Activated CD4-positive, alpha-beta T cell treated with anti-CD3 and anti-CD28 coated beads for 36 hours (primary cell): ENCODE data around the gene ANGPTL5. TPM values are rescaled to one million over a fixed set of nuclear protein-coding genes. Genes with fewer than 3 reads are reported as not detected.
"Not testable (repeated sequence)": the region's sequence is repeated elsewhere in the genome, so short reads cannot be mapped to it uniquely, and the experiment has no call there.

Source experiments
- ATAC-seq: fragments of 200-7000 bp; cut with Tn5 transposase; one replicate; pipeline ENCODE4 v1.10.0; 2021; ENCODE audit warnings: mild to moderate bottlenecking, moderate library complexity
- CTCF ChIA-PET: fragments of 350-600 bp; sonication (Branson Sonifier 250); formaldehyde crosslinking; loops from one replicate; lab custom pipeline; 2021; ENCODE audit warnings: antibody characterized with exemption; lab: Charles Lee
- POLR2A ChIA-PET: fragments of 350-600 bp; sonication (Branson Sonifier 250); formaldehyde crosslinking; loops from one replicate; lab custom pipeline; 2021; ENCODE audit warnings: antibody characterized with exemption, inconsistent platforms; lab: Charles Lee
- DNase-seq: peaks from one replicate; pipeline ENCODE4 v3.0.0-alpha.2; 2020
- H3K27ac Mint-ChIP-seq: one replicate; pipeline ENCODE4 v1.8.0; 2021; ENCODE audit warnings: mixed read lengths
- H3K27me3 Mint-ChIP-seq: one replicate; pipeline ENCODE4 v1.8.0; 2021; ENCODE audit warnings: mixed read lengths
- H3K36me3 Mint-ChIP-seq: one replicate; pipeline ENCODE4 v1.8.0; 2021; ENCODE audit warnings: low read depth, mixed read lengths
- H3K4me1 Mint-ChIP-seq: one replicate; pipeline ENCODE4 v1.8.0; 2021; ENCODE audit warnings: mixed read lengths
- H3K4me3 Mint-ChIP-seq: one replicate; pipeline ENCODE4 v1.8.0; 2021; ENCODE audit warnings: mild to moderate bottlenecking, moderate library complexity, mixed read lengths
- H3K9me3 Mint-ChIP-seq: one replicate; pipeline ENCODE4 v1.8.0; 2021; ENCODE audit warnings: low read depth, mixed read lengths
- intact Hi-C, 2 experiments: fragments of 100-400 bp; cut with DNase I in 1 of 2; cut with micrococcal nuclease in 1 of 2; formaldehyde crosslinking; loops; one replicate each; pipeline versions ENCODE4 v1.14.2 to v1.15.1; 2022 to 2024; cut with DNase I, micrococcal nuclease
- total RNA-seq, 2 experiments: library from RNA; stranded (reverse); gene quantifications; one replicate each; pipeline ENCODE4 v1.2.3, GENCODE V29; 2021

ANGPTL5 gene
- not detected for total RNA-seq

DNA sequence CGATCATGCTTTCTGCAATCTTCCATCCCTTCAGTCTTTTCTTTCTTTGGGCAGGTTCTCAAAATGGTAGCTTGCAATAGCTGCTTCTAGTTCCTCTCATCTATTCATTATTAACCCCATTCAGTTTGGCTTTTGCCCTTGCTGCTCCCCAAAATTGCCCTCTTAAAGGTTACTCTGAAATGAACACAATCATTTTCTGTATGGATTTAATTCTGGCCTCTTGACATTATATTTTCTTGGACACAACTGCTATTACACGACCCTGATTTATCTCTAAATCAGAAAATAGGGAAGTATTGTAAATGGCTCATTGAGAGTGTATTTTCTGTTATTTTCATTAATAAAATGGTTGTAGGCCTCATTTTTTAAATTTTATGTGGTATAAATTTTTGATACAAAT is at the start of gene ANGPTL5:
ANGPTL5 (minus strand) TSS at position 101 of the 400 bp plus-strand sequence. CDS start 8,613 bp downstream, outside the sequence.
- intact Hi-C loops, result loop anchor here (5.0 to 10.0 kb wide), 2 partner anchors 88 to 91 kb away; no protein-coding TSS in a partner anchor
- CTCF ChIA-PET, result interaction anchor here (1.0 kb wide), 2 partner anchors 12 to 91 kb away, joined by 3 to 4 read pairs; no protein-coding TSS in a partner anchor
- Mint-ChIP-seq H3K9me3 (no peaks in the 10 kb centered on the region), H3K27me3 (no peaks in the 10 kb centered on the region), H3K4me3 (peak within 1 kb of the TSS; percentile 86), H3K36me3 (no peaks in the 10 kb centered on the region), H3K4me1 (peaks cover 16% of the 10 kb centered on the region), H3K27ac (peak within 1 kb of the TSS; percentile 86)
- no peak for DNase-seq
- no peak for ATAC-seq
- POLR2A ChIA-PET, result no interaction called here

DNA sequence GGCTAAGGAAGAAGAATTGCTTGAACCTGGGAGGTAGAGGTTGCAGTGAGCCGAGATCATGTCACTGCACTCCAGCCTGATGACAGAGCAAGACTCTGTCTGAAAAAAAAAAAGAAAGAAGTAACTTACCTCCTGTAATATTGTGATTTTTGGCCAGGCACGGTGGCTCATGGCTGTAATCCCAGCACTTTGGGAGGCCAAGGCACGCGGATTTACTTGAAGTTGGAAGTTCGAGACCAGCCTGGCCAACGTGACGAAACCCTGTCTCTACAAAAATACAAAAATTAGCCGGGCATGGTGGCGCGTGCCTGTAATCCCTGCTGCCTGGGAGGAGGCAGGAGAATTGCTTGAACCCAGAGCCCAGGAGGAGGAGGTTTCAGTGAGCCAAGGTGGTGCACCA is 47.9 kb upstream of the ANGPTL5 start:
- POLR2A ChIA-PET, ATAC-seq: not testable (repeated sequence)

DNA sequence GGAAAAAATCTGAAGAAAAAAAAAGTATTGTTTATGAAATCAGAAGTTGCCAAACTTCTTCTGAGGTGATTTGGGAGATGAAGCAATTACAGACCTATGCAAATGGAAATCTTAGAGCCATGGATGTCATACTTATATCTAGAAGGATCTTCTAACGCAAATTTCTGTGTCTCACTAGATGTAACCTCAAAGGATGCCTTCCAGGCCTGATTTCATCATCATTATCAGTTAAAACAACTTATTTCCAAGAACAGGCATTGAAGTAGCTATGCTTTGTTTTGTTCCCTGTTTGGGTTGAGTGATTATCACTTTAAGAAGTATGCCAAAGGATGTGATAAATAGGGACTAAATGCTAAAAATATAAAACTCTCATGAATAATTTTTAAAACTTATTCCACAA is 43.9 kb upstream of the ANGPTL5 start:
- H3K9me3 Mint-ChIP-seq, result peaks cover 2% of the 10 kb centered on the region
- H3K4me3 Mint-ChIP-seq, result no peak overlapping the region
- peaks cover 4% of the 10 kb centered on the region for H3K36me3 Mint-ChIP-seq
- intact Hi-C loops, result no loop called here
- H3K4me1 Mint-ChIP-seq, result no peaks in the 10 kb centered on the region
- ChIA-PET CTCF (no interaction called here), POLR2A (no interaction called here)
- no peak for ATAC-seq
- H3K27ac Mint-ChIP-seq, result no peak overlapping the region
- DNase-seq, result no peak
- no peaks in the 10 kb centered on the region for H3K27me3 Mint-ChIP-seq

More for the DNA sequence above, 47.9 kb upstream of the ANGPTL5 start:
- H3K4me1 Mint-ChIP-seq, intact Hi-C loops, H3K36me3 Mint-ChIP-seq, CTCF ChIA-PET, DNase-seq, H3K4me3 Mint-ChIP-seq, H3K9me3 Mint-ChIP-seq, H3K27ac Mint-ChIP-seq, H3K27me3 Mint-ChIP-seq: not testable (repeated sequence)

DNA sequence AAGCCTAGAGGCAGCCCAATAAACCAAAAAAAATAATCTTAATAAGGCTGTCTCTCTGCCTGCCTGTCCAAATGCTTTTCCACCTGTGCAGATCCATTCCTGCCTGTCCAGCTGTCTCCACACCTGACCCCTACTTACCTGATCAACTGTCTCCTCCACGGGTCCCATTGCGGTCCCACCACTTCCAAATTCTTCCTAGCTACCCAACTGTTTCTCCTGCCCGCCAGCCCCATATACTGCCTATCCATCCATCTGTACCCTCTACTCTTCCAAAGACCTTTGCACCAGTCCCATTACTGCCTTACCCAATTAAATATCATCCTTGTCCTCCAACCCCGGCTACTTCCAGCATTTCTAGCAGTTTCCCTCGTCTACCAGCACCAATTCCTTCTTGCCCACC is 39.4 kb upstream of the ANGPTL5 start:
- Mint-ChIP-seq H3K4me1 (no peaks in the 10 kb centered on the region), H3K36me3 (peaks cover 4% of the 10 kb centered on the region), H3K27ac (no peak overlapping the region), H3K27me3 (no peaks in the 10 kb centered on the region), H3K4me3 (no peak overlapping the region), H3K9me3 (peaks cover 2% of the 10 kb centered on the region)
- POLR2A ChIA-PET, result no interaction called here
- ATAC-seq, result no peak
- intact Hi-C loops, result no loop called here
- no peak for DNase-seq
- CTCF ChIA-PET, result no interaction called here

DNA sequence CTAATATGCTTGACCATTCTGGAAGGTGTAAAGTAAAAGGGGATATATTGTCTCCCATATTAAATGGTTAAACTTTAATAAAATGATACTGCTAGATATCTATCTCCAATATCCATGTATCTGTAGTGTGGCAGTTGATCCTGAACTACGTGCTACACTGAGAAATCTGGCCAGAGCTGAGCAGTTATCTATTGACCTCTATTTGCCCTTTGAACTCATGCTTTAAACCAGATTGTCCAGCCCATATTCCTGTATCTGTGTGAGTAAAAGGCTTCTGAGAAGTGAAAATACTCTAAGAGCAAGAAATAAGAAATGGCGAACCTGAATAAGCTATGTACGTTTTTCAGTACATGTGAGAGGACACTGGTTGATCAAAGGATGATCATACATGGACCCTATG is 39.0 kb upstream of the ANGPTL5 start:
- Mint-ChIP-seq H3K9me3 (peaks cover 2% of the 10 kb centered on the region), H3K4me1 (no peaks in the 10 kb centered on the region), H3K36me3 (peaks cover 4% of the 10 kb centered on the region), H3K27ac (no peak overlapping the region), H3K27me3 (no peaks in the 10 kb centered on the region), H3K4me3 (no peak overlapping the region)
- POLR2A ChIA-PET, result no interaction called here
- no peak for DNase-seq
- no peak for ATAC-seq
- intact Hi-C loops, result no loop called here
- CTCF ChIA-PET, result no interaction called here

DNA sequence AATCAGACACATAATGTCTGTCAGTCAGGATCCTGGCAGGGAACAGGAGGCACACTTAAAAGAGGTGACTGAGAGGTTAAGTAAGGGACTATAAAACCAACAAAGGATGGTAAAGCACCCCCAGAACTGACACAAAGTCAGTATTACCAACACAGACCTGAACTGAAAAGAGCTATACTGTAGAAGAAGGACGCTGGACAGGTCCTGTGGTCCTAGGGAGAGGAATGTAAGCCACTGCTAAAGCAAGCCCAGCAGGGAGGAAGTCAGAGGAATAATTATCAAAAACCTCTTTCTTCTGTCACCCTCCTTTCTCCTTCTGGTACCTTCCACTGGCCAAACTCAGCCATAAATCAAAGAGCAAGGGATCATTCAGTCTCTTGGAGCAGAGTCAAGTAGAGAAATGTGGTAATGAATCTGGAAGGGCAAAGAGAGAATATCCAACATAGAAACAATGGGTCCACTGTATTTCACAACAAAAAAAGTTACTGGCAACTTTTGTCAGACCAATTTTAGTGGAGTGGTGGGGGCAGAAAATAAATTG is 33.4 kb upstream of the ANGPTL5 start:
- Mint-ChIP-seq H3K9me3 (no peaks in the 10 kb centered on the region), H3K27me3 (no peaks in the 10 kb centered on the region), H3K27ac (no peak overlapping the region), H3K4me3 (no peak overlapping the region), H3K36me3 (peaks cover 3% of the 10 kb centered on the region), H3K4me1 (no peaks in the 10 kb centered on the region)
- DNase-seq (no peak), ATAC-seq (no peak)
- intact Hi-C loops, result no loop called here
- POLR2A ChIA-PET, result no interaction called here
- CTCF ChIA-PET, result no interaction called here

DNA sequence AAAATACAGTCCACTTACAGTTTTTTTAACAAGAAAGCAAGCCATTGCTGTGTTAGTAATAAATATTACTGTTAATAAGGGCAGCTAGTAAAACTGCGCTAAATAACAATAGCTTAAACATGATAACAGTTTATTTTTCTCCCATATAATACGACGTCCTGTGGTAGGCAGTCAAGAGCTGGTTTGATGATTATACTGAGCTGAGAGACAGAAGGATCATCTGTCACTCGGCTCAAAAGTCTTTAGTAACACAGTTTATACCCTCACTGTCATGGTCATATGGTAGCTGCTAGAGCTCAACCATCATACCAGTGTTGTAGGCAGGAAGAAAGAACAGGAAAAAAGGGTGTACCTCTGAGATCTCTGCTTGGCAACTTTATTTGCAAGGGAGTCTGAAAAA is 29.1 kb upstream of the ANGPTL5 start:
- POLR2A ChIA-PET, result no interaction called here
- Mint-ChIP-seq H3K36me3 (peaks cover 3% of the 10 kb centered on the region), H3K4me1 (no peaks in the 10 kb centered on the region), H3K27me3 (no peaks in the 10 kb centered on the region), H3K27ac (no peak overlapping the region), H3K9me3 (no peaks in the 10 kb centered on the region), H3K4me3 (no peak overlapping the region)
- intact Hi-C loops, result no loop called here
- CTCF ChIA-PET, result interaction anchor here (1.0 to 1.7 kb wide), 3 partner anchors 13 to 25 kb away, joined by 3 read pairs; no protein-coding TSS in a partner anchor
- DNase-seq, result no peak
- ATAC-seq, result no peak

DNA sequence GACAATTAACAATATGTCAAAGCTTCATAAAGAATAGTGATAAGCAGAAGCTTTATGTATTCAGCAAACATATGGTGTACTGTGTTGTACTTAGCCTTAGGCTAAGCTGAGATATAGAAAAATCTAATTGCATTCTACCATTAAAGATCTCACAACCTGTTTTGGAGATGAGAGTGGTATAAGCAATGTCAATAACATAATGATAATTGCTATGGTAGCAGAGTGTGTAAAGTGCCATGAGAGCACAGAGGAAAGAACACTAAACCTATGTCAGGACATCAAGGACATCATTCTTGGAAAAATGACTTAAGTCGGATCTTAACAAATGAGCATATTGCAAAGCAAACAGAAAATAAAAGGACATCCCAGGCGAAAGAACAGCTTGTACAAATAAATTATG is 28.6 kb upstream of the ANGPTL5 start:
- intact Hi-C loops, result no loop called here
- H3K27ac Mint-ChIP-seq, result no peak overlapping the region
- CTCF ChIA-PET, result interaction anchor here (1.2 kb wide), 1 partner anchor 12 kb away, joined by 3 read pairs; no protein-coding TSS in a partner anchor
- POLR2A ChIA-PET, result no interaction called here
- peaks cover 3% of the 10 kb centered on the region for H3K36me3 Mint-ChIP-seq
- no peaks in the 10 kb centered on the region for H3K9me3 Mint-ChIP-seq
- DNase-seq (no peak), ATAC-seq (no peak)
- H3K4me1 Mint-ChIP-seq, result no peaks in the 10 kb centered on the region
- no peak overlapping the region for H3K4me3 Mint-ChIP-seq
- no peaks in the 10 kb centered on the region for H3K27me3 Mint-ChIP-seq

DNA sequence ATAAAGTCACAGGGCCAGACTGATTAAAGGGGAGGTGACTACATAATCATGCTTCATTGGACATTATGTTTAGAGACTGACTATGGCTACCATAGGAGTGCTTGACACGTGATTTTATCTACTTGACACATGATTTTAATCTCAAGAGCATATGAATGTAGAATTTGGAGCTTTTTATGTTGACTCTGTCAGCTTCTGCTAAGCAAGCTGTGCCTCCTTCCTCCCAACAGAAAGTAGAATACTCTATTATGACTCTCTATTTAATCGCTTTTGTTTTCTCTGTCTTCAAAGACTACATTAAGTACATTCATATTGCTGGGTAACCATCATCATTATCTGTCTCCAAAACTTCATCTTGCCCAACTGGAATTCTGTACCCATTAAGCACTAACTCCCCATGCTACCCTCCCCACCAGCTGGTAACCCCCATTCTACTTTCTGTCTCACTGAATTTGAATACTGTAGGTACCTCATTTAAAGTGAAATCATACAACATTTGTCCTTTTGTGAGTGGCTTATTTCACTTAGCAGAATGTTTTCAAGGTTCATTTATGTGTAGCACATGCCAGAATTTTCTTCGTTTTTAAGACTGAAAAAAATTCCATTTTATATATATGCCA is 24.7 kb upstream of the ANGPTL5 start:
- ATAC-seq (no peak), DNase-seq (no peak)
- POLR2A ChIA-PET, result no interaction called here
- no peaks in the 10 kb centered on the region for H3K4me1 Mint-ChIP-seq
- no peaks in the 10 kb centered on the region for H3K9me3 Mint-ChIP-seq
- no peak overlapping the region for H3K27ac Mint-ChIP-seq
- CTCF ChIA-PET, result no interaction called here
- H3K36me3 Mint-ChIP-seq, result peaks cover 3% of the 10 kb centered on the region
- H3K27me3 Mint-ChIP-seq, result no peaks in the 10 kb centered on the region
- intact Hi-C loops, result no loop called here
- H3K4me3 Mint-ChIP-seq, result no peak overlapping the region

DNA sequence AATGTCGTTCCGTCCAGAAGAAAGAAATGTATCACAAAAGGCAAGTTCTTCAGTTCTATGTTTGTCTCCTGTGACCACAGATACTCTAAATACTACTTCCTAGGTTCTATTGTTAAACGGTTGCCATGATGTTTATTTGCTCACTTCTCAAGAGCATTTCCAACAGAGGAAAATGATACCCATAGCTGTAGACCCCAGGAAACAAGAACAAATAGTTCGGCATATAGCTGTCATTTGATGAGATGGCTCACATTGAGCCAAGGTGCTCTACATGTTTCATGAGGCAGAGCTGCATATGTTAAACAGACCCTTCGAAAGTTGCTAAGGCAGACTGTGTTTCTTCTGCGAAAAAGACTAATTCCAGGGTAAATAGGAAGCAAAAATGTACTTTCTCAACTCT is 15.4 kb upstream of the ANGPTL5 start:
- no peaks in the 10 kb centered on the region for H3K4me1 Mint-ChIP-seq
- ATAC-seq (no peak), DNase-seq (no peak)
- CTCF ChIA-PET, result no interaction called here
- H3K36me3 Mint-ChIP-seq, result no peaks in the 10 kb centered on the region
- H3K27ac Mint-ChIP-seq, result no peak overlapping the region
- intact Hi-C loops, result no loop called here
- POLR2A ChIA-PET, result no interaction called here
- H3K9me3 Mint-ChIP-seq, result no peaks in the 10 kb centered on the region
- H3K4me3 Mint-ChIP-seq, result no peak overlapping the region
- no peaks in the 10 kb centered on the region for H3K27me3 Mint-ChIP-seq

DNA sequence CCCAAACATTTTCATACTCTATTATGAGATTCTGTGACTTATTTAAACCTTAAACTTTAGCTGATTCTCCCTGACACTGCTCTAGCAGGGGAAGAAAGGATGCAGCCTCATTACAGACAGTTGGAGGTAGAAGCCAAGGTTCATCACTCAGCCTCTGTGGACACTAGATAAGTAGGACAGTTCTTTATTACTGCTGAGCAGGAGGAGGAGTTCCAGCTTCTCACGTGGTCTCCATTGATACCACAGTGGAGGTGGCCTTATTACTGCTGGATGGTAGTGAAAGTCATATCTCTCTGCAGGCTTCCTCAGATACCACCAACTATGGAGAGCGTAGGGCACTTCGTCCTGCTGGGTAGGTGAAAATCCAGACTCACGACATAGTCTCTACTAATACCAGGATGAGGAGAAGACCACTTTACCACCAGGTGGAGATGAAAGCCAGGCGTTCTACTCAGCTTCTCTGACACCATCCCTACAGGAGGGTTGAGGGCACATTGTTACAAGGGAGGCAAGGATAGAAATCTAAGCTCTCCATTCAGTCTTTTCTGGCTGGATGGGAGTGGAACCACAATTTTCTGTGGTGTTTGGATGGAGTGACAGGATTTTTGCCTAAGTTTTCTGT is 13.1 kb upstream of the ANGPTL5 start:
- Mint-ChIP-seq H3K9me3 (no peaks in the 10 kb centered on the region), H3K4me1 (no peaks in the 10 kb centered on the region), H3K27ac (no peak overlapping the region), H3K36me3 (no peaks in the 10 kb centered on the region), H3K27me3 (no peaks in the 10 kb centered on the region), H3K4me3 (no peak overlapping the region)
- ATAC-seq (no peak), DNase-seq (no peak)
- ChIA-PET CTCF (interaction anchor here (0.6 to 0.7 kb wide), 2 partner anchors 9 to 14 kb away, joined by 3 read pairs; no protein-coding TSS in a partner anchor), POLR2A (no interaction called here)
- intact Hi-C loops, result no loop called here

DNA sequence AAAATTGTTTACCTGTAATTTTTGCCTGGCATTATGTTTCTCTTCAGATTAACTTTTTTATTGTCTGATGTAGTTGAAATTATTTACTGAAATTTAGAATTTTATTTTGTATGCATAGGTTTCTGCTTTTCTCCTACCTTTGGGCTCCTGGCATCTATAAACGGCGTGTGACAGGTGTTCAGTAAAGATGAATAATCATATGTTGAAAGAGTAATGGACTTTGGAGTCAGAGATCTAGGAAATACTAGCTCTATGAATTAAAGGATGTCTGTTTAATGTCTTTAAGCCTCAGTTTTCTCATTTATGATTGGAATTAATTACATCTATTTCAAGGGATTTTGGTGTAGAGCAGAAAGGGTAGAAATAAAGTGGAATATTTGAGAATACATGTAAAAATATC is 7.2 kb upstream of the ANGPTL5 start:
- intact Hi-C loops, result no loop called here
- Mint-ChIP-seq H3K36me3 (no peaks in the 10 kb centered on the region), H3K4me3 (no peak overlapping the region), H3K4me1 (no peaks in the 10 kb centered on the region), H3K9me3 (no peaks in the 10 kb centered on the region), H3K27me3 (no peaks in the 10 kb centered on the region), H3K27ac (no peak overlapping the region)
- POLR2A ChIA-PET, result no interaction called here
- CTCF ChIA-PET, result interaction anchor here (1.2 kb wide), 1 partner anchor 18 kb away, joined by 3 read pairs; no protein-coding TSS in a partner anchor
- ATAC-seq (no peak), DNase-seq (no peak)
